ENCODE measurements around the gene NFU1. TPM values are rescaled to one million over a fixed set of nuclear protein-coding genes. Genes with fewer than 3 reads are reported as not detected.

NFU1 gene
- total and polyA plus RNA-seq, 8 donors, result 36.2 to 51.6 (median 45.0) TPM

- Histone ChIP-seq H3K4me3 (peak overlapping the region; percentile 80 to 90), H3K27me3 (no peaks in the 10 kb centered on the region), H3K4me1 (peaks cover 0 to 66% of the 10 kb centered on the region in 2 donors), H3K27ac (peak overlapping the region; percentile 88), H3K9me3 (no peaks in the 10 kb centered on the region), H3K36me3 (no peaks in the 10 kb centered on the region)
- intact Hi-C loops (cut with DNase I), result no loop called here
- no peak for DNase-seq
- no peak for ATAC-seq
- no peak for TF ChIP-seq CTCF (IDR thresholded peaks at IDR 0.05)
Measured at GRCh38 chr2:69386360-69386759, 50.9 kb downstream of the NFU1 start.

GRCh38 chr2:69385443-69386151 lies 51.6 kb downstream of the NFU1 start:
- Histone ChIP-seq H3K9me3 (no peaks in the 10 kb centered on the region), H3K27me3 (no peaks in the 10 kb centered on the region), H3K4me3 (peak overlapping the region; percentile 80 to 90), H3K4me1 (peaks cover 0 to 68% of the 10 kb centered on the region in 2 donors), H3K27ac (peak overlapping the region; percentile 88), H3K36me3 (no peaks in the 10 kb centered on the region)
- ATAC-seq (no peak), DNase-seq (no peak)
- intact Hi-C loops (cut with DNase I), result no loop called here
- no peak for TF ChIP-seq CTCF (IDR thresholded peaks at IDR 0.05)

DNA sequence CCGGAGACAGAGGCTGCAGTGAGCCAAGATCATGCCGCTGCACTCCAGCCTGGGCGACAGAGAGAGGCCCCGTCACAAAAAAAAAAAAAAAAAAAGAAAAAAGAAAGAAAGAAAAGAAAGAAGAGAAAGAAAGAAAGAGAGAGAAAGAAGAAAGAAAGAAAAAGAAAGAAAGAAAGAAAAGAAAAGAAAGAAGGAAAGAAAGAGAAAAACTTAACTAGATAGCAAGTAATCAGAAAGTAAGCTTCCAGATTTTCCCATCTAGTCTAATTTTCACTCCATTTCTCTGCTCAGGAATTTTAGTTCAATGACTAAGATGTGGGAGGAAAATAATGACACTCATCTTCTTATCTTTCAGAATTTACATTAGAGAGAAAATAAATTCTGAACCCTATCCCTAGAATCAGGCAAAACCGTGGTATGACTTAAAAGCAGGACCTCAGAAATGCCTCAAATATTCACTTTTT lies 52.6 kb downstream of the NFU1 start:
- Histone ChIP-seq H3K27ac (no peak overlapping the region), H3K4me3 (no peak overlapping the region), H3K27me3 (no peaks in the 10 kb centered on the region), H3K36me3 (no peaks in the 10 kb centered on the region), H3K4me1 (peaks cover 0 to 62% of the 10 kb centered on the region in 2 donors), H3K9me3 (no peaks in the 10 kb centered on the region)
- ATAC-seq (no peak), DNase-seq (no peak)
- no peak for TF ChIP-seq CTCF (IDR thresholded peaks at IDR 0.05)
- intact Hi-C loops (cut with DNase I), result no loop called here

DNA sequence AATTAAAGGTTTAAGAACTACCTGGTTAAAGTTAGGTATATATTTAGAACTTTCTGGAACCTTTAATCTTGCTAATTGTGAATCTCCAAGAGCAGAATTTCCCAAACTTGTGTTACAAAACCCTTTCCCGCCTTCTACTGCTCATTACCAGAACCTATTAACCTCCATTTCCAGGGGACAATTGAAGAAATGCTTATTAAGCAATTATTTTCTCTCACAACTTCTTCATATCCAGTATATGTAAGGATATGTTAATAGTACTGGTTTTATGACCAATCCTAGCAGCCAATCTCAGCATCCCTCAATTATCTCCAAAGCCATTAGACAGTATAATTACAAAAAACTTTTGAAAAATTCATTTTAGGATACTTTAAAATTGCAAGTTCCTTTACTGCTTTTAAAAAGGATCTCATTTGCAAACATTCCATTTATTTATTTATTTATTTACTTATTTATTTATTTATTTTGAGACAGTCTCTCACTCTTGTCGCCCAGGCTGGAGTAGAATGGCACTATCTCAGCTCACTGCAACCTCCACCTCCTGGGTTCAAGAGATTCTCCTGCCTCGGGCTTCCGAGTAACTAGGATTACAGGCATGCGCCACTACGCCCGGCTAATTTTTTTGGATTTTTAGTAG lies 53.9 kb downstream of the NFU1 start:
- TF ChIP-seq CTCF (IDR thresholded peaks at IDR 0.05), result no peak
- no peaks in the 10 kb centered on the region for H3K9me3 ChIP-seq
- no peak overlapping the region for H3K4me3 ChIP-seq
- no peak overlapping the region for H3K27ac ChIP-seq
- H3K27me3 ChIP-seq, result no peaks in the 10 kb centered on the region
- intact Hi-C loops (cut with DNase I), result no loop called here
- no peak for DNase-seq
- peaks cover 0 to 8% of the 10 kb centered on the region in 2 donors for H3K36me3 ChIP-seq
- ATAC-seq, result no peak
- peaks cover 0 to 62% of the 10 kb centered on the region in 2 donors for H3K4me1 ChIP-seq

GRCh38 chr2:69382547-69382946 lies 54.7 kb downstream of the NFU1 start:
- TF ChIP-seq CTCF (IDR thresholded peaks at IDR 0.05), result no peak
- peaks cover 0 to 56% of the 10 kb centered on the region in 2 donors for H3K4me1 ChIP-seq
- intact Hi-C loops (cut with DNase I), result no loop called here
- H3K36me3 ChIP-seq, result peaks cover 0 to 8% of the 10 kb centered on the region in 2 donors
- H3K9me3 ChIP-seq, result no peaks in the 10 kb centered on the region
- no peaks in the 10 kb centered on the region for H3K27me3 ChIP-seq
- no peak overlapping the region for H3K4me3 ChIP-seq
- DNase-seq (no peak), ATAC-seq (no peak)
- H3K27ac ChIP-seq, result no peak overlapping the region
